Right lobe of liver (tissue), 4 donors: Measurements from ENCODE around the gene SPAM1.

Source experiments
- POLR2A ChIP-seq: fragments of 450-650 bp; IDR thresholded peaks from one replicate; pipeline ENCODE4 v1.6.1; 2017; ENCODE audit warnings: antibody characterized with exemption, mild to moderate bottlenecking
- TF ChIP-seq, protein P1 (sequence below), 4 donors: fragments of 200-600 bp in 3 of 4; fragments of 450-650 bp in 1 of 4; IDR thresholded peaks; one replicate each; pipeline versions ENCODE4 v1.5.1 to v1.8.0; 2016 to 2022; ENCODE audit warnings: antibody characterized with exemption in 4 of 4, mild to moderate bottlenecking in 2 of 4
- donor health status: DM: no; HTN: no; CAD: no.
- donor health status: DM: no; HTN: no; CAD: no.
- donor health status: DM: no; HTN: yes; CAD: no.

DNA sequence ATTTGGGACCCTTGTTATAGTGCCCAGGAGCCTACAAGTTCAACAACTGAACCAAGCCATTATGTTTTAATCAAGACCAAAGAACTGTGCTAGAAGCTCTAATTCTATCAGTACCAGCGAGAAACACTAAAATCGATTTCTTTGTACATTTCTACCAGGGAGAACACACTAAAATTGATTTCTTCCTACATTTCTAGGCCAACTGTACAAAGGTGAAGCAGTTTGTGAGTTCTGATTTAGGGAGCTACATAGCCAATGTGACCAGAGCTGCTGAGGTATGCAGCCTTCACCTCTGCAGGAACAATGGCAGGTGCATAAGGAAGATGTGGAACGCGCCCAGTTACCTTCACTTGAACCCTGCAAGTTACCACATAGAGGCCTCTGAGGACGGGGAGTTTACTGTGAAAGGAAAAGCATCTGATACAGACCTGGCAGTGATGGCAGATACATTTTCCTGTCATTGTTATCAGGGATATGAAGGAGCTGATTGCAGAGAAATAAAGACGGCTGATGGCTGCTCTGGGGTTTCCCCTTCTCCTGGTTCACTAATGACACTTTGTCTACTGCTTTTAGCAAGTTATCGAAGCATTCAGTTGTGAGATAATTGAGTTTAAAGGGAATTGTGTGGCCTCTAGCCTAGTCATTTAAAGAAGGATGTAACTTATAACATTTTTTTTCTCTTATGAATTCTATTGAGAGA is 48.3 kb upstream of the SPAM1 start:
- no peak for TF ChIP-seq POLR2A
- TF ChIP-seq, protein P1, sequence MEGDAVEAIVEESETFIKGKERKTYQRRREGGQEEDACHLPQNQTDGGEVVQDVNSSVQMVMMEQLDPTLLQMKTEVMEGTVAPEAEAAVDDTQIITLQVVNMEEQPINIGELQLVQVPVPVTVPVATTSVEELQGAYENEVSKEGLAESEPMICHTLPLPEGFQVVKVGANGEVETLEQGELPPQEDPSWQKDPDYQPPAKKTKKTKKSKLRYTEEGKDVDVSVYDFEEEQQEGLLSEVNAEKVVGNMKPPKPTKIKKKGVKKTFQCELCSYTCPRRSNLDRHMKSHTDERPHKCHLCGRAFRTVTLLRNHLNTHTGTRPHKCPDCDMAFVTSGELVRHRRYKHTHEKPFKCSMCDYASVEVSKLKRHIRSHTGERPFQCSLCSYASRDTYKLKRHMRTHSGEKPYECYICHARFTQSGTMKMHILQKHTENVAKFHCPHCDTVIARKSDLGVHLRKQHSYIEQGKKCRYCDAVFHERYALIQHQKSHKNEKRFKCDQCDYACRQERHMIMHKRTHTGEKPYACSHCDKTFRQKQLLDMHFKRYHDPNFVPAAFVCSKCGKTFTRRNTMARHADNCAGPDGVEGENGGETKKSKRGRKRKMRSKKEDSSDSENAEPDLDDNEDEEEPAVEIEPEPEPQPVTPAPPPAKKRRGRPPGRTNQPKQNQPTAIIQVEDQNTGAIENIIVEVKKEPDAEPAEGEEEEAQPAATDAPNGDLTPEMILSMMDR (IDR thresholded peaks at IDR 0.05) = no peak
